ENCODE measurements around the gene FABP1. TPM values are rescaled to one million over a fixed set of nuclear protein-coding genes. Genes with fewer than 3 reads are reported as not detected.

The FABP1 gene
- total and polyA plus RNA-seq, 2 donors from 2014 or later = 1,596 TPM; not detected in 1

- TF ChIP-seq, protein P1, sequence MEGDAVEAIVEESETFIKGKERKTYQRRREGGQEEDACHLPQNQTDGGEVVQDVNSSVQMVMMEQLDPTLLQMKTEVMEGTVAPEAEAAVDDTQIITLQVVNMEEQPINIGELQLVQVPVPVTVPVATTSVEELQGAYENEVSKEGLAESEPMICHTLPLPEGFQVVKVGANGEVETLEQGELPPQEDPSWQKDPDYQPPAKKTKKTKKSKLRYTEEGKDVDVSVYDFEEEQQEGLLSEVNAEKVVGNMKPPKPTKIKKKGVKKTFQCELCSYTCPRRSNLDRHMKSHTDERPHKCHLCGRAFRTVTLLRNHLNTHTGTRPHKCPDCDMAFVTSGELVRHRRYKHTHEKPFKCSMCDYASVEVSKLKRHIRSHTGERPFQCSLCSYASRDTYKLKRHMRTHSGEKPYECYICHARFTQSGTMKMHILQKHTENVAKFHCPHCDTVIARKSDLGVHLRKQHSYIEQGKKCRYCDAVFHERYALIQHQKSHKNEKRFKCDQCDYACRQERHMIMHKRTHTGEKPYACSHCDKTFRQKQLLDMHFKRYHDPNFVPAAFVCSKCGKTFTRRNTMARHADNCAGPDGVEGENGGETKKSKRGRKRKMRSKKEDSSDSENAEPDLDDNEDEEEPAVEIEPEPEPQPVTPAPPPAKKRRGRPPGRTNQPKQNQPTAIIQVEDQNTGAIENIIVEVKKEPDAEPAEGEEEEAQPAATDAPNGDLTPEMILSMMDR (IDR thresholded peaks at IDR 0.05; ENCODE audit: borderline replicate concordance, extremely low read depth, insufficient read depth) = no peak
- Histone ChIP-seq H3K9me3 (ENCODE audit: control insufficient read depth in 2 of 3, insufficient read depth in 1 of 3, low read length in 3 of 3) (peaks cover 0 to 8% (median 0%) of the 10 kb centered on the region in 3 donors), H3K36me3 (ENCODE audit: control insufficient read depth in 2 of 3, insufficient read depth in 3 of 3, low read length in 3 of 3) (no peaks in the 10 kb centered on the region), H3K4me3 (ENCODE audit: low read length in 3 of 3) (no peak overlapping the region), H3K4me1 (ENCODE audit: control insufficient read depth in 2 of 3, insufficient read depth in 2 of 3, low read depth in 1 of 3, low read length in 3 of 3) (peaks cover 0 to 4% (median 0%) of the 10 kb centered on the region in 3 donors), H3K27ac (ENCODE audit: low read depth in 2 of 2, low read length in 2 of 2) (no peak overlapping the region), H3K9ac (ENCODE audit: low read length in 3 of 3) (no peak overlapping the region), H3K27me3 (ENCODE audit: control insufficient read depth, insufficient read depth, low read length) (no peaks in the 10 kb centered on the region)
- FAIRE-seq (no peak), DNase-seq (no peak)
- intact Hi-C loops (cut with DNase I) = no loop called here
Observed at GRCh38 chr2:88165332-88166003, 37.6 kb upstream of the FABP1 start.

DNA sequence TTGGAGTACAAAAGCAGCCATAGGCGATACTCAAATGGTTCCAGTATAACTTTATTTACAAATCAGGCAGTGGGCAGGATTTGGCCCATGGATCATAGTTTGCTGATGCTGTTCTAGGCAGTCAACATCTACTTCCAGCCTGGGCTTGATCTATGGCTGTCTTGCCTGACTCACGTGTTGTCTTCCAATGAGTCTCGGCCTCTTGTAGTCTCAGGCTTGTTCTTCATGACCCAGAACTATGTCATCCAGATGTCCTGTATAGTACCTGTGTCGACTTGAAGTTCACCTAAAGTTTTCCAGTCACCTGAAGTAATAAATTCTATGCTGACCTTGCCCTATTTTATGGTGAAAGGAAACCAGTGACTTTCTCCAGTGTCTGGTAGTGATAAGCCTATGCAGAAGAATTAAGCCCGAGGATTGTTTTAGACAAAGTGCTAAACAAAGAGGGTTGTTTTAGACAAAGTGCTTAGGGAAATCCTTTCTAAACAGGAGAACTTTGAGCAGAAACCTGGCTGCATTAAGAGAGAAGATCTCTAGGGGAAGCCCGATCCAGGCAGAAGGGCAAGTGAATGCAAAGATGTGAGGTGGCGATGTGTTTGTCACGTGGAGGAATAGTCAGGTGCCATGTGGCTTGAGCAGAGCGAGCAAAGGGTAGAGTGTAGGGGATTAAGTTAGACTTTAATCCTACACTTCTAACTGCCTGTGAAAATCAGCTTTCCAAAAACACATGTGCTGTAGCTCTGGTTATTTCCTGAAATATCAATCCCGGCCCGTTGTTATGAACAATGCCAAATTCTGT, 33.8 kb upstream of the FABP1 start:
- no peak for FAIRE-seq
- no peak overlapping the region for H3K9ac ChIP-seq (ENCODE audit: low read length in 3 of 3)
- no peak for DNase-seq
- H3K36me3 ChIP-seq (ENCODE audit: control insufficient read depth in 2 of 3, insufficient read depth in 3 of 3, low read length in 3 of 3) = no peaks in the 10 kb centered on the region
- H3K27me3 ChIP-seq (ENCODE audit: control insufficient read depth, insufficient read depth, low read length) = no peaks in the 10 kb centered on the region
- TF ChIP-seq, protein P1 (IDR thresholded peaks at IDR 0.05; ENCODE audit: borderline replicate concordance, extremely low read depth, insufficient read depth) = no peak
- peaks cover 0 to 4% (median 0%) of the 10 kb centered on the region in 3 donors for H3K4me1 ChIP-seq (ENCODE audit: control insufficient read depth in 2 of 3, insufficient read depth in 2 of 3, low read depth in 1 of 3, low read length in 3 of 3)
- no peaks in the 10 kb centered on the region for H3K9me3 ChIP-seq (ENCODE audit: control insufficient read depth in 2 of 3, insufficient read depth in 1 of 3, low read length in 3 of 3)
- H3K27ac ChIP-seq (ENCODE audit: low read depth in 2 of 2, low read length in 2 of 2) = no peak overlapping the region
- intact Hi-C loops (cut with DNase I) = no loop called here
- H3K4me3 ChIP-seq (ENCODE audit: low read length in 3 of 3) = no peak overlapping the region

- Histone ChIP-seq H3K9ac (ENCODE audit: low read length in 3 of 3) (no peak overlapping the region), H3K9me3 (ENCODE audit: control insufficient read depth in 2 of 3, insufficient read depth in 1 of 3, low read length in 3 of 3) (no peaks in the 10 kb centered on the region), H3K36me3 (ENCODE audit: control insufficient read depth in 2 of 3, insufficient read depth in 3 of 3, low read length in 3 of 3) (no peaks in the 10 kb centered on the region), H3K4me1 (ENCODE audit: control insufficient read depth in 2 of 3, insufficient read depth in 2 of 3, low read depth in 1 of 3, low read length in 3 of 3) (peaks cover 0 to 4% (median 0%) of the 10 kb centered on the region in 3 donors), H3K27ac (ENCODE audit: low read depth in 2 of 2, low read length in 2 of 2) (no peak overlapping the region), H3K4me3 (ENCODE audit: low read length in 3 of 3) (no peak overlapping the region), H3K27me3 (ENCODE audit: control insufficient read depth, insufficient read depth, low read length) (no peaks in the 10 kb centered on the region)
- TF ChIP-seq, protein P1 (IDR thresholded peaks at IDR 0.05; ENCODE audit: borderline replicate concordance, extremely low read depth, insufficient read depth) = no peak
- DNase-seq (no peak), FAIRE-seq (no peak)
- intact Hi-C loops (cut with DNase I) = no loop called here
Observed at GRCh38 chr2:88160517-88160916, 32.7 kb upstream of the FABP1 start.

All from kidney (tissue), 14 donors.